HepG2 (cell line): ENCODE results near the gene PSAP. TPM values are rescaled to one million over a fixed set of nuclear protein-coding genes. Genes with fewer than 3 reads are reported as not detected.

ENCODE experiments used
- ATAC-seq: fragments of 200-7000 bp; cut with Tn5 transposase; 3 replicates; pipeline ENCODE4 v1.9.1; 2020; ENCODE audit warnings: mild to moderate bottlenecking, moderate library complexity
- BruUV-seq: library from RNA; stranded (reverse); fragments of 400-500 nt; replicated peaks from 2 replicates; lab custom pipeline; 2021; lab: Mats Ljungman, UMichigan
- CTCF ChIA-PET: fragments of 300-600 bp; formaldehyde crosslinking; extraction: SDS; loops from one replicate; lab custom pipeline; 2021; ENCODE audit warnings: low total read pairs, inconsistent platforms, low intra/inter-chr PET ratio; lab: Yijun Ruan, JAX
- POLR2A ChIA-PET: fragments of 350-600 bp; sonication (Branson Sonifier 250); formaldehyde crosslinking; loops from one replicate; lab custom pipeline; 2020; ENCODE audit warnings: antibody characterized with exemption, inconsistent platforms; lab: Yijun Ruan, JAX
- DNase-seq: peaks from one replicate; pipeline ENCODE4 v3.0.0-alpha.2; 2015; ENCODE audit warnings: low spot score
- FAIRE-seq: peaks from 3 replicates; lab custom pipeline; 2011; peaks lifted over from hg19 to GRCh38; lab: Jason Lieb, UNC
- H2AFZ ChIP-seq: one replicate; pipeline ENCODE4 v1.6.1; 2011; ENCODE audit warnings: low read length, inconsistent platforms
- H3K27ac ChIP-seq: fragments of 300-600 bp; 3 replicates; pipeline ENCODE4 v1.8.0; 2011; ENCODE audit warnings: mixed run types, mild to moderate bottlenecking, mixed read lengths, low read length, inconsistent platforms; ENCODE audit not compliant: insufficient read depth; ENCODE audit errors: extremely low read length
- H3K27me3 ChIP-seq, 2 experiments: fragments of 200-600 bp in 1 of 2; 2 replicates in 1 of 2; 3 replicates in 1 of 2; pipeline versions ENCODE4 v1.6.0 to v1.8.0; 2011; ENCODE audit warnings: low read length in 2 of 2, mild to moderate bottlenecking in 2 of 2, moderate library complexity in 2 of 2, inconsistent platforms in 1 of 2; ENCODE audit not compliant: insufficient read depth in 2 of 2, control insufficient read depth in 1 of 2
- H3K36me3 ChIP-seq, 2 experiments: fragments of 200-600 bp in 1 of 2; replicated peaks in 1 of 2; 2 replicates in 1 of 2; 3 replicates in 1 of 2; pipeline versions ENCODE4 v1.5.1 to v1.8.0; 2011; ENCODE audit warnings: low read length in 2 of 2, inconsistent platforms in 1 of 2; ENCODE audit not compliant: insufficient read depth in 2 of 2, control insufficient read depth in 1 of 2
- H3K4me1 ChIP-seq: 2 replicates; pipeline ENCODE4 v1.5.1; 2012; ENCODE audit warnings: low read length, inconsistent platforms; ENCODE audit not compliant: insufficient read depth
- H3K4me2 ChIP-seq: 2 replicates; pipeline ENCODE4 v1.6.0; 2011; ENCODE audit warnings: low read depth, low read length, inconsistent platforms
- H3K4me3 ChIP-seq, 3 experiments: fragments of 200-600 bp in 1 of 3; sonication (generic), shearing (Covaris generic) in 1 of 3; replicated peaks in 1 of 3; 2 replicates each; pipeline ENCODE4 v1.5.1; 2011 to 2016; ENCODE audit warnings: low read length in 3 of 3, inconsistent platforms in 2 of 3, low read depth in 2 of 3, mild to moderate bottlenecking in 2 of 3, control low read depth in 1 of 3, mixed read lengths in 1 of 3; ENCODE audit not compliant: insufficient read depth in 1 of 3
- H3K79me2 ChIP-seq: one replicate; pipeline ENCODE4 v1.6.1; 2011; ENCODE audit warnings: low read length, inconsistent platforms; ENCODE audit not compliant: insufficient read depth
- H3K9ac ChIP-seq: 2 replicates; pipeline ENCODE4 v1.6.0; 2011; ENCODE audit warnings: mild to moderate bottlenecking, low read depth, low read length, inconsistent platforms; ENCODE audit not compliant: insufficient read depth
- H3K9me3 ChIP-seq: 2 replicates; pipeline ENCODE4 v1.5.1; 2012; ENCODE audit warnings: mild to moderate bottlenecking, low read length
- H4K20me1 ChIP-seq: 2 replicates; pipeline ENCODE4 v1.6.0; 2011; ENCODE audit warnings: inconsistent platforms, mild to moderate bottlenecking, low read length, moderate library complexity; ENCODE audit not compliant: insufficient read depth
- HNF4A ChIP-seq: sonication (generic); formaldehyde crosslinking; IDR thresholded peaks from 2 replicates; pipeline ENCODE4 v1.4.0; 2020; ENCODE audit warnings: missing genetic modification reagents
- MBNL3 ChIP-seq: fragments of 250-450 bp; sonication (Bioruptor Pico); conservative IDR thresholded peaks from 2 replicates; pipeline ENCODE4 v1.8.0; 2022; ENCODE audit warnings: mild to moderate bottlenecking, inconsistent platforms
- MED8 ChIP-seq: sonication (generic); formaldehyde crosslinking; IDR thresholded peaks from 2 replicates; pipeline ENCODE4 v1.8.1; 2023; ENCODE audit warnings: mild to moderate bottlenecking, missing genetic modification reagents; ENCODE audit not compliant: insufficient replicate concordance
- POLR2AphosphoS2 ChIP-seq: IDR thresholded peaks from 2 replicates; pipeline ENCODE4 v1.6.1; 2011; ENCODE audit warnings: low read depth, low read length, improper control_type of control experiment
- RBM22 ChIP-seq: fragments of 200-400 bp; formaldehyde crosslinking; optimal IDR thresholded peaks from 2 replicates; pipeline ENCODE3; 2017; ENCODE audit warnings: mild to moderate bottlenecking, low read length, moderate library complexity
- SCMH1 ChIP-seq: sonication (generic); formaldehyde crosslinking; IDR thresholded peaks from 2 replicates; pipeline ENCODE4 v1.9.0; 2021; ENCODE audit warnings: missing genetic modification reagents, mild to moderate bottlenecking, borderline replicate concordance
- ZNF563 ChIP-seq: sonication (generic); formaldehyde crosslinking; IDR thresholded peaks from 2 replicates; pipeline ENCODE4 v1.8.0; 2022; ENCODE audit warnings: mild to moderate bottlenecking, moderate library complexity, missing genetic modification reagents
- WGBS: methylation state at CpG from one replicate; pipeline ENCODE4 v1.1.6; 2017; ENCODE audit warnings: low lambda C conversion rate; 5-methylcytosine and 5-hydroxymethylcytosine counted together
- in situ Hi-C: cut with HindIII; loops from 2 replicates; pipeline ENCODE4 v1.10.0; 2017; ENCODE audit warnings: low pct_unique_long_range_greater_than_20kb; ENCODE audit not compliant: extremely low pct_ligation_motif_present
- intact Hi-C: fragments of 100-400 bp; cut with micrococcal nuclease; formaldehyde crosslinking; loops from one replicate; pipeline ENCODE4 v1.10.0; 2022; ENCODE audit not compliant: unreplicated experiment
- polyA plus RNA-seq, 8 experiments: library from polyadenylated mRNA; depleted of rRNA in 3 of 8; stranded (reverse) in 7 of 8; unstranded in 1 of 8; fragments of >200 nt; fragmentation: Illumina TruSeq in 4 of 8; extraction: Trizol in 4 of 8; gene quantifications; 2 replicates each; pipeline versions ENCODE4 v1.2.1 to v1.2.3, GENCODE V29; 2011 to 2016; ENCODE audit warnings: low read depth in 4 of 8, missing spikeins in 1 of 8, mixed read lengths in 1 of 8; ENCODE audit not compliant: insufficient read depth in 1 of 8
- total RNA-seq, 5 experiments: library from RNA; depleted of rRNA; stranded (reverse); fragments of >200 nt; fragmentation: Illumina TruSeq; extraction: Trizol; gene quantifications; 2 replicates each; pipeline ENCODE4 v1.2.3, GENCODE V29; 2016; ENCODE audit warnings: low read depth in 1 of 5
- TF ChIP-seq, protein P1 (sequence below): sonication (generic); formaldehyde crosslinking; IDR thresholded peaks from 2 replicates; pipeline ENCODE4 v1.5.1; 2020; ENCODE audit warnings: missing genetic modification reagents, mild to moderate bottlenecking, borderline replicate concordance

Gene PSAP
- total and polyA plus RNA-seq, 2 of the 13 experiments (the other 11 are each of a cell fraction or from before 2014, with no cell fraction given) = 323 to 643 TPM

DNA sequence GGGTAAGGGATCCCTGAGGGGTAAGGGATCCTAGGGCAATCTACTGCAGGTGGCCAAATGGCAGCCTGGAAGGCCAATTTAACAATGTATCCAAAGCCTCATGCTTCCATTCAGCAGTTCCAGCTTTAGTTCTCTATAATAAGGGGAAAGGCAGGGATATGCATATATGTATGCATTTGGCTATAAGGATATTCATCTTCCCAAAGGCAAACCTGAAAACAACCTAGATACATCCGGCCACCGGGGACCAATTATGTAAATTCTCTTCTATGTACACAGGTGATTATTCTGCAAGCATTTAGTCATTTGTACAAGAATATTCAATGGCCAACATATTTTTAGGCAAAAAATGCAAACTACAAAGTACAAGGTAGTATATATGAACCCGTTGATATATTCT is 26.7 kb downstream of the PSAP start:
- FAIRE-seq (no peak), ATAC-seq (no peak), DNase-seq (no peak)
- WGBS = 99% methylated on average over 3 of the region's 3 CpGs
- Histone ChIP-seq H3K27ac (no peak overlapping the region), H3K4me1 (no peaks in the 10 kb centered on the region), H3K9ac (no peak overlapping the region), H3K27me3 (no peaks in the 10 kb centered on the region), H2AFZ (no peak overlapping the region), H4K20me1 (no peaks in the 10 kb centered on the region), H3K36me3 (peaks cover 54 to 92% of the 10 kb centered on the region in 2 experiments), H3K4me3 (no peak overlapping the region), H3K4me2 (no peak overlapping the region), H3K9me3 (no peaks in the 10 kb centered on the region), H3K79me2 (no peaks in the 10 kb centered on the region)
- POLR2A ChIA-PET = no interaction called here
- intact Hi-C loops (no loop called here), in situ Hi-C loops (no loop called here)
- BruUV-seq = no TSS peak
- TF ChIP-seq MED8 (CRISPR knock-in tag) (no peak), SCMH1 (CRISPR knock-in tag) (no peak), ZNF563 (CRISPR knock-in tag) (no peak), MBNL3 (CRISPR knock-in tag) (no peak)
- CTCF ChIA-PET = no interaction called here

DNA sequence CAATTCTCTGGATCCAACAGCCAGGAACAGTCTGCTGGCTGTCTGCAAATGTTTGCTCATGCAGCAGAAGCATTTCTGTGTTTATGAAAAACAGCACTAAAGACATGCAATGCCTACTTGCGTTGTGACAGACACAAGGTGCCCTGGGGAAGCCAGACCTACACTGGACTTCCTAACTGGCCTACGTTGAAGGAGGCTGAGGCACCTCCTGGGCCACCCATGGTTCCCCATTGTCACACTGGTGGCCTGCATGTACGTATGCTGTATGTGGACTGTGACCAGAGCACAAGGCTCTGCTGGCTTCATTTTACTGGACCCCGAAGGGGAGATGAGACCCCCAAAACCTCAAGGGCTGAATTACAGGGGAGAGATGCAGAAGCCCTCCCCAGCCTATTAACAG is 27.7 kb downstream of the PSAP start:
- intact Hi-C loops (no loop called here), in situ Hi-C loops (no loop called here)
- H2AFZ ChIP-seq = no peak overlapping the region
- H3K36me3 ChIP-seq = peaks cover 55 to 92% of the 10 kb centered on the region in 2 experiments
- no peaks in the 10 kb centered on the region for H3K9me3 ChIP-seq
- no peaks in the 10 kb centered on the region for H3K27me3 ChIP-seq
- H3K4me3 ChIP-seq = no peak overlapping the region
- WGBS = 96% methylated on average over 4 of the region's 4 CpGs
- TF ChIP-seq, protein P1, sequence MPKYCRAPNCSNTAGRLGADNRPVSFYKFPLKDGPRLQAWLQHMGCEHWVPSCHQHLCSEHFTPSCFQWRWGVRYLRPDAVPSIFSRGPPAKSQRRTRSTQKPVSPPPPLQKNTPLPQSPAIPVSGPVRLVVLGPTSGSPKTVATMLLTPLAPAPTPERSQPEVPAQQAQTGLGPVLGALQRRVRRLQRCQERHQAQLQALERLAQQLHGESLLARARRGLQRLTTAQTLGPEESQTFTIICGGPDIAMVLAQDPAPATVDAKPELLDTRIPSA (CRISPR knock-in tag) = no peak
- TF ChIP-seq HNF4A (no peak), POLR2AphosphoS2 (no peak), RBM22 (peak; percentile 39)
- H4K20me1 ChIP-seq = no peaks in the 10 kb centered on the region
- POLR2A ChIA-PET = no interaction called here
- no peak for ATAC-seq
- no peak for FAIRE-seq
- H3K4me2 ChIP-seq = no peak overlapping the region
- no peak overlapping the region for H3K9ac ChIP-seq
- no TSS peak for BruUV-seq
- H3K4me1 ChIP-seq = no peaks in the 10 kb centered on the region
- CTCF ChIA-PET = no interaction called here
- no peak overlapping the region for H3K27ac ChIP-seq
- DNase-seq = no peak
- no peaks in the 10 kb centered on the region for H3K79me2 ChIP-seq
